OCI-LY7 (cell line): ENCODE measurements around the gene WNT16.
"Not testable (repeated sequence)": the region's sequence is repeated elsewhere in the genome, so short reads cannot be mapped to it uniquely, and the experiment has no call there.

Source experiments
- EZH2phosphoT487 ChIP-seq: fragments of 200-600 bp; sonication (generic); IDR thresholded peaks from 2 replicates; pipeline ENCODE4 v1.6.1; 2018; ENCODE audit warnings: low read depth, borderline replicate concordance, mild to moderate bottlenecking, mixed run types, antibody characterized with exemption, low read length, moderate library complexity, mixed read lengths
- TF ChIP-seq, protein P1 (sequence below): fragments of 200-600 bp; sonication (generic); conservative IDR thresholded peaks from 2 replicates; pipeline ENCODE4 v1.5.1; 2014; ENCODE audit warnings: mild to moderate bottlenecking, antibody characterized with exemption, low read length, moderate library complexity, mixed read lengths

DNA sequence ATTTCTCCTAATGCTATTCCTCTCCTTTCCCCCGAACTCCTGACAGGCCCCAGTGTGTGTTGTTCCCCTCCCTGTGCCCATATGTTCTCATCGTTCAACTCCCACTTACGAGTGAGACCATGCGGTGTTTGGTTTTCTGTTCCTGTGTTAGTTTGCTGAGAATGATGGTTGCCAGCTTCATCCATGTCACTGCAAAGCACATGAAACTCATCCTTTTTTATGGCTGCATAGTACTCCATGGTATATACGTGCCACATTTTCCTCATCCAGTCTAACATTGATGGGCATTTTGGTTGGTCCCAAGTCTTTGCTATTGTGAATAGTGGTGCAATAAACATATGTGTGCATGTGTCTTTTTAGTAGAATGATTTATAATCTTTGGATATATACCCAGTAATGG is 38.9 kb upstream of the WNT16 start:
- TF ChIP-seq, protein P1, sequence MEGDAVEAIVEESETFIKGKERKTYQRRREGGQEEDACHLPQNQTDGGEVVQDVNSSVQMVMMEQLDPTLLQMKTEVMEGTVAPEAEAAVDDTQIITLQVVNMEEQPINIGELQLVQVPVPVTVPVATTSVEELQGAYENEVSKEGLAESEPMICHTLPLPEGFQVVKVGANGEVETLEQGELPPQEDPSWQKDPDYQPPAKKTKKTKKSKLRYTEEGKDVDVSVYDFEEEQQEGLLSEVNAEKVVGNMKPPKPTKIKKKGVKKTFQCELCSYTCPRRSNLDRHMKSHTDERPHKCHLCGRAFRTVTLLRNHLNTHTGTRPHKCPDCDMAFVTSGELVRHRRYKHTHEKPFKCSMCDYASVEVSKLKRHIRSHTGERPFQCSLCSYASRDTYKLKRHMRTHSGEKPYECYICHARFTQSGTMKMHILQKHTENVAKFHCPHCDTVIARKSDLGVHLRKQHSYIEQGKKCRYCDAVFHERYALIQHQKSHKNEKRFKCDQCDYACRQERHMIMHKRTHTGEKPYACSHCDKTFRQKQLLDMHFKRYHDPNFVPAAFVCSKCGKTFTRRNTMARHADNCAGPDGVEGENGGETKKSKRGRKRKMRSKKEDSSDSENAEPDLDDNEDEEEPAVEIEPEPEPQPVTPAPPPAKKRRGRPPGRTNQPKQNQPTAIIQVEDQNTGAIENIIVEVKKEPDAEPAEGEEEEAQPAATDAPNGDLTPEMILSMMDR = not testable (repeated sequence)
- TF ChIP-seq EZH2phosphoT487 = not testable (repeated sequence)
